Erythroblast (primary cell): ENCODE results near the gene STOML1.

ENCODE experiments used
- DNase-seq, 2 experiments: peaks; one replicate each; lab custom pipeline; 2025; lab: John Stamatoyannopoulos, UW
- GATA1 ChIP-seq: IDR thresholded peaks from 2 replicates; pipeline ENCODE4 v1.6.1; 2011; ENCODE audit warnings: low read depth, mild to moderate bottlenecking, control low read depth, low read length, moderate library complexity
- POLR2A ChIP-seq: IDR thresholded peaks from 2 replicates; pipeline ENCODE4 v1.6.1; 2011; ENCODE audit warnings: mild to moderate bottlenecking, low read length

The STOML1 gene

GRCh38 chr15:74032606-74033561 lies 40.8 kb upstream of the STOML1 start:
- no peak for DNase-seq
- TF ChIP-seq GATA1 = no peak
- no peak for TF ChIP-seq POLR2A

GRCh38 chr15:74032046-74032445 lies 40.0 kb upstream of the STOML1 start:
- TF ChIP-seq GATA1 = no peak
- no peak for TF ChIP-seq POLR2A
- DNase-seq = no peak

- no peak for TF ChIP-seq POLR2A
- TF ChIP-seq GATA1 = no peak
- DNase-seq = no peak
These were observed 36.6 kb upstream of the STOML1 start for GRCh38 chr15:74028646-74029045.

GRCh38 chr15:74027688-74028087 lies 35.6 kb upstream of the STOML1 start:
- TF ChIP-seq POLR2A (no peak), GATA1 (no peak)
- DNase-seq = no peak

- no peak for DNase-seq
- TF ChIP-seq GATA1 (no peak), POLR2A (no peak)
These were observed 33.3 kb upstream of the STOML1 start for GRCh38 chr15:74025436-74025835.

- DNase-seq = no peak
- TF ChIP-seq POLR2A (no peak), GATA1 (no peak)
These were observed 32.6 kb upstream of the STOML1 start for GRCh38 chr15:74024687-74025086.

- no peak for TF ChIP-seq POLR2A
- no peak for TF ChIP-seq GATA1
- DNase-seq = no peak
These were observed 30.8 kb upstream of the STOML1 start for GRCh38 chr15:74022706-74023470.

- no peak for DNase-seq
- TF ChIP-seq POLR2A (no peak), GATA1 (no peak)
These were observed 27.6 kb upstream of the STOML1 start for GRCh38 chr15:74019734-74020133.

- TF ChIP-seq POLR2A (no peak), GATA1 (no peak)
- DNase-seq = no peak
These were observed 21.3 kb upstream of the STOML1 start for GRCh38 chr15:74013374-74013894.

GRCh38 chr15:74011610-74012009 lies 19.5 kb upstream of the STOML1 start:
- DNase-seq = no peak
- TF ChIP-seq GATA1 (no peak), POLR2A (no peak)

GRCh38 chr15:74010929-74011540 lies 18.9 kb upstream of the STOML1 start:
- DNase-seq = peak; percentile 15 to 16
- TF ChIP-seq GATA1 (no peak), POLR2A (no peak)

GRCh38 chr15:74008901-74009300 lies 16.8 kb upstream of the STOML1 start:
- TF ChIP-seq POLR2A (no peak), GATA1 (no peak)
- no peak for DNase-seq

GRCh38 chr15:74007820-74008371 lies 15.8 kb upstream of the STOML1 start:
- DNase-seq = no peak
- no peak for TF ChIP-seq POLR2A
- no peak for TF ChIP-seq GATA1
